NCI-H1105 treated with DMSO at 0.1 percent for 48 hours (cell line): ENCODE measurements around the gene STXBP4.
A peak's percentile ranks its signal among the peaks of the same experiment; 100 is the strongest.

Experiments
- DNase-seq: peaks from one replicate; lab custom pipeline; 2025; lab: John Stamatoyannopoulos, UW

STXBP4 gene

GRCh38 chr17:54971147-54971546 is 2.6 kb downstream of the STXBP4 start:
- no peak for DNase-seq

- no peak for DNase-seq
These were observed 3.3 kb downstream of the STXBP4 start for GRCh38 chr17:54971901-54972300.

GRCh38 chr17:54972406-54973138 is 4.0 kb downstream of the STXBP4 start:
- no peak for DNase-seq

- DNase-seq = no peak
These were observed 6.2 kb downstream of the STXBP4 start for GRCh38 chr17:54974759-54975158.

DNA sequence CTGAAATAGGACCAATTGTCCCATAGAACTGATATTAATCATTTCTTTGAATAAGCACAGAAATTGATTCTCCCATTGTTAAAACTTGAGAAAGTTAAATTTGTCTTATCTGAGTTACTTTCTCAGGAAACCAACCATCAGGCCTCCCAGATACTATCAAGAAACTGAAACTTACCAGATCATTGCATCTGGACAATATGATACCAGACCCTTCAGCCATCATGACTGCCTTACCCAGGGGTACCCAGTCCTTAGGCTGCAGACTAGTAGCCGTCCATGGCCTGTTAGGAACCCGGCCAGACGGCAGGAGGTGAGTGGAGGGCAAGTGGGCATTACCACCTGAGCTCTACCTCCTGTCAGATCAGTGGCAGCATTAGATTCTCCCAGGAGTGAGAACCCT is 7.8 kb downstream of the STXBP4 start:
- no peak for DNase-seq

DNA sequence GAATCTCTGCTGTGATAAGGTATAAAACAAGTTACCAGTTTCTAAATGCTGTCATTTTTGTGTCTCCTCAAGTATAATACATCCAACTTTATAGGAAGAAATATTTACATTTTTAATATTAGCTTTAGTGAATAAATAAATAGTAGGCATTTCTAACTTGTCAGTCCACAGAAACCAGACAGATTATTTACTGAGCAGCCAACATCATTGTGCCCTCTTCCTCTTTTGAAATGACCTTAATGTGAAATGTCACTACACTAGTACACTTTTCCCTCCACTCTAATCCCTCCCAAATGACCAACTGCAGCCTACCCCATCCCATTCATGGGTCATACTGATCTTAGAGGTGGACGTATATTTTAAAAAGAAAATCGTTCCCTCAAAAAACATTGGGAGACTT is 9.2 kb downstream of the STXBP4 start:
- no peak for DNase-seq

- DNase-seq = no peak
These were observed 11.1 kb downstream of the STXBP4 start for GRCh38 chr17:54979657-54980056.

DNA sequence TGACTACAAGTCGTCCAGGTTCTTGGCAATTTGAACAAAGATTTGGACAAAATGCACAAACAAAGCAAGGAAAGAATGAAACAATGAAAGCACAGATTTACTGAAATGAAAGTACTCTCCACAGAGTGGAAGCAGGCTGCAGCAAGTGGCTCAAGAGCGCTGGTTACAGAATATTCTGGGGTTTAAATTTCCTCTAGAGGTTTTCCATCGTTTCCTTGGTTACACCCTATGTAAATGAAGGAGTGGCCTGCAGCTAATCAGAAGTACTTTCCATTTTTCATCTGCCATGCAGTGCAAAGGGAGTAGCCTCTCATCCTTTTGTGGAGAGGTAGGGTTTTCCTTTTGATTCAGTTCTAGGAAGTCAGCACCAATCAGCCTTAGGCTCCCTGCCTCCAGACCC is 11.8 kb downstream of the STXBP4 start:
- no peak for DNase-seq

- no peak for DNase-seq
These were observed 13.8 kb downstream of the STXBP4 start for GRCh38 chr17:54982399-54982798.

DNA sequence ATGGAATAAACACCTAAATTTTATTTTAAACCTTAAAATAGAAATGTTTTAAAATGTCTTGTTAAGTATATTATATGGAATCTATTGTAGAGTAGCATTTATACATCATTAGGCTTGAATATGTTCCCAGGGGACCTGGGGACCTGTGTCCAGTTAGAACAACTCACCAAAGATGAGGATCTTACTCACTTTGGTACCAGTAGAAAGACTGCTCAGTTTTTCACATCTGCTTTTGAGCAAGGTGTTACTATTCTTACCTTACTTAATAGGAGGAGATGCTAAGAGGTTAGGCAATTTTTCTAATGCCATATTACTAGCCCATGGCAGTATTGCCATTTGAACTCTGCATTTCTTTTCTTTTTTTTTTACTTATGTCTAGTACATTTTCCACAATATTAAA is 14.7 kb downstream of the STXBP4 start:
- DNase-seq = no peak

GRCh38 chr17:54985476-54985875 is 16.9 kb downstream of the STXBP4 start:
- DNase-seq = no peak

DNA sequence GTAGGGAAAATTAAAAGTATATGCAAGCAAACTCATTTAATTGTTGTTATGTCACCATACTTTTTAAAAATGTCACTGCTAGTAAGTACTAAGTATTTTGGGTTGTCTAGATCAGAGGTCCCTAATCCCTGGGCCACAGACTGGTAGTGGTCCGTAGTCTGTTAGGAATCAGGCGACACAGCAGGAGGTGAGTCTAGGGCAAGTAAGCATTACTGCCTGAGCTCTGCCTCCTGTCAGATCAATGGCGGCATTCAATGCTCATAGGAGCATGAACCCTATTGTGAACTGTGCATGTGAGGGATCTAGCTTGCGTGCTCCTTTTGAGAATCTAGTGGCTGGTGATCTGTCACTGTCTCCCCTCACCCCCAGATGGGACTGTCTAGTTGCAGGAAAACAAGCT is 21.6 kb downstream of the STXBP4 start:
- no peak for DNase-seq

- no peak for DNase-seq
These were observed 23.0 kb downstream of the STXBP4 start for GRCh38 chr17:54991567-54991966.

GRCh38 chr17:54992797-54993639 is 24.5 kb downstream of the STXBP4 start:
- DNase-seq = peak; percentile 70

DNA sequence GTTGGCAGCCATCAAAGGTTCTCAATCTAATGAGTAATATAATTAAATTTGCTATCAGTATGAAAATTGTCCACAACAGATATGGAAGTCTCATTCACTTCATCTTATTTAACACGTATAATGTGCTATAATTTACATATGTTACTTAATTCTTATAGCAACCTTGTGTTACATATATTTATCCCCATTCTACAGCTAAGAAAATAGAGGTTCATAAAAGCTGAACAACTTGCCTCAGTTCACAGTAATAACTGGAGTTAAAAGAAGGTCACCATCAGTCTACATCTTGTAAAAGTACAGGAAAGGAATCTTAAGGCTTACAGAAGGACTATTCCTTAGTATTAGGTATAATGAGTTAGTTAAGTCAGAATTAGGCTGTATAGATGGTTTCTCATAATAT is 27.9 kb downstream of the STXBP4 start:
- DNase-seq = no peak

DNA sequence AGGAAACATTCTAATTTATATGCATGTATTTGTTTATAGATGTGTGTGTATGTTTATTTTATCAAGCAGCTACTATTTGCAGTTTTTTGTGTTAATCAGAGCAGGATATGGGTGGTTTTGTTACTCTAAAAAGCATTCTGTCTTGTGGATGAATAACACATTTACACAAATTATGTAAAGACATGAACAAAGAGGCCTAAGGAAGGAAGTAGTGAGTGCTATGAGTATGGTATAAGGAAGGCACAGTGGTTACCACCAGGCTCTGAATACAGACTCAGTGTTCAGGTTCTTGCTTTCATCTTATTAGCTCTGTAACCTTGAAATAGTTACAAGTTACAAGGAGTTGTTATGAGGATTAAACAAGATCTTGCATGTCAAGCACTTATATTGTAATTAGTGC is 33.9 kb downstream of the STXBP4 start:
- no peak for DNase-seq

DNA sequence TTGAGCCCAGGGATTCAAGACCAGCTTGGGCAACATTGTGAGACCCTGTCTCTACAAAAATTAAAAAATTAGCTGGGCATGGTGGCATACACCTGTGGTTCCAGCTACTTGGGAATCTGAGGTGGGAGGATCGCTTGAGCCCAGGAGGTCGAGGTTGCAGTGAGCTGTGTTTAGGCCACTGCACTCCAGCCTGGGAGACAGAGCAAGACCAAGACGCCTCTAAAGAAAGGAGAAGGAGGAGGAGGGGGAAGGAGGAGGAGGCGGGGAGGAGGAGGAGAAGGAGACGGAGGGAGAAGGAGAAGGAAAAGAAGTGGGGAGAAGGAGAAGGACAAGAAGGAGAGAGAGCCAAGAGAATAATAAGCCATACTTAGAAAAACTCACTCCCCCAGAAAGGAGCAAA is 35.9 kb downstream of the STXBP4 start:
- no peak for DNase-seq

DNA sequence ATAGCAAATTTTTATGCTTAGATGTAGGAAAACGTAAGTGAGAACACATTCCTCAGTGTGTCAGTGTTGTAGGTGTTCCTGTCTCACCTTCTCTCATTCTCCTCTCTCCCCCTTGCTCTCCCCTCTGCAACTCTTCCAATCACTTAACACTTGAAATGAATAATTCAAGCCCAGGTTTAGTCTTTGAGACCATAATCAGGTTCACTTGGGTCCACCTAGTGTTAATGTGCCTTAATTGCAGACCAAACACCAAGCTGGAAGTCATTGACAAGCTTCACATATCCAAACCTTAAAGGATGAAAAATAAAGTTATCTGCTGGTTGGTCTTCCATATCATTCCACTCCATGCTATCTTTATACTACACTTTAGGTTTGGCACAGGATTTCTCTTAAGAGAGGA is 37.0 kb downstream of the STXBP4 start:
- no peak for DNase-seq

- DNase-seq = no peak
These were observed 55.1 kb downstream of the STXBP4 start for GRCh38 chr17:55023626-55024025.

- DNase-seq = no peak
These were observed 69.3 kb downstream of the STXBP4 start for GRCh38 chr17:55037828-55038227.

- no peak for DNase-seq
These were observed 69.7 kb downstream of the STXBP4 start for GRCh38 chr17:55038291-55038690.

DNA sequence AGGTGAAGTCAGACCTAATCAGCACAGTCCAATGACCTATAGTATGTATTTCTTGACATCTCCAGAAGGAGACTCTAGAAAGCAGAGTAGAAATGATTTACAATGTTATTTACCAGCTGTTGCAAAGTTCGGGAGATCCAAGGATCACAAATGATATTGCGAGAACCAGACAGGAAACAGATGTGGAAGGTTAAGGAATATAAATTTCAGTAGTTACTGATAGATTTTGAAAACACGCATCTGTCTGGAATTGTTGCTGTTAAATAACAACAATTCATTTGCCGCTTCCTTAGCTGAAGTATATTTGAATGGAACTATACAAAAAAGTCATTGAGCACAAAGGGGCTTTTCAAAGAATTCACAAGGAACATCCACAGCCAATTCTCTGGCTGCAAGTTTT is 72.0 kb downstream of the STXBP4 start:
- DNase-seq = no peak

- no peak for DNase-seq
These were observed 85.3 kb downstream of the STXBP4 start for GRCh38 chr17:55053855-55054254.

- DNase-seq = no peak
These were observed 85.9 kb downstream of the STXBP4 start for GRCh38 chr17:55054429-55054828.
